Glutamatergic neuron (in vitro differentiated cells): Measurements from ENCODE around the gene PCNT. TPM values are rescaled to one million over a fixed set of nuclear protein-coding genes. Genes with fewer than 3 reads are reported as not detected.

Experiments
- DNase-seq: peaks from one replicate; pipeline ENCODE4 v3.0.0; 2022
- H3K27ac Mint-ChIP-seq: one replicate; pipeline ENCODE4 v1.8.0; 2020; ENCODE audit warnings: mild to moderate bottlenecking, mixed read lengths, inconsistent platforms; ENCODE audit not compliant: unreplicated experiment
- H3K27me3 Mint-ChIP-seq: one replicate; pipeline ENCODE4 v1.8.0; 2020; ENCODE audit warnings: mild to moderate bottlenecking, moderate library complexity, mixed read lengths, inconsistent platforms; ENCODE audit not compliant: unreplicated experiment
- H3K36me3 Mint-ChIP-seq: one replicate; pipeline ENCODE4 v1.8.0; 2020; ENCODE audit warnings: mild to moderate bottlenecking, mixed read lengths, inconsistent platforms; ENCODE audit not compliant: unreplicated experiment
- H3K4me1 Mint-ChIP-seq: one replicate; pipeline ENCODE4 v1.8.0; 2020; ENCODE audit warnings: mild to moderate bottlenecking, low read depth, mixed read lengths, inconsistent platforms; ENCODE audit not compliant: unreplicated experiment
- H3K4me3 Mint-ChIP-seq: one replicate; pipeline ENCODE4 v1.8.0; 2020; ENCODE audit warnings: mild to moderate bottlenecking, mixed read lengths, inconsistent platforms; ENCODE audit not compliant: unreplicated experiment
- H3K9me3 Mint-ChIP-seq: one replicate; pipeline ENCODE4 v1.8.0; 2020; ENCODE audit warnings: mild to moderate bottlenecking, moderate library complexity, mixed read lengths, inconsistent platforms; ENCODE audit not compliant: unreplicated experiment
- CTCF ChIP-seq: fragments of 200-600 bp; sonication (generic); IDR thresholded peaks from one replicate; pipeline ENCODE4 v1.5.0; 2021; ENCODE audit not compliant: partially characterized antibody, unreplicated experiment
- total RNA-seq: library from RNA; stranded (reverse); fragmentation: NEBNext Ultra II Directional; extraction: Animal tissue kit (Norgen Biotek cat#: 25700); gene quantifications from one replicate; pipeline ENCODE4 v1.2.1, GENCODE V29; 2021; ENCODE audit not compliant: unreplicated experiment

PCNT gene
- total RNA-seq, 1 donor from 2014 or later, result 117 TPM

GRCh38 chr21:46357335-46357604 is 33.3 kb downstream of the PCNT start:
- Mint-ChIP-seq H3K27me3 (no peaks in the 10 kb centered on the region), H3K4me1 (no peaks in the 10 kb centered on the region), H3K9me3 (no peaks in the 10 kb centered on the region), H3K36me3 (no peaks in the 10 kb centered on the region), H3K27ac (no peak overlapping the region), H3K4me3 (no peak overlapping the region)
- DNase-seq, result no peak
- TF ChIP-seq CTCF, result no peak

DNA sequence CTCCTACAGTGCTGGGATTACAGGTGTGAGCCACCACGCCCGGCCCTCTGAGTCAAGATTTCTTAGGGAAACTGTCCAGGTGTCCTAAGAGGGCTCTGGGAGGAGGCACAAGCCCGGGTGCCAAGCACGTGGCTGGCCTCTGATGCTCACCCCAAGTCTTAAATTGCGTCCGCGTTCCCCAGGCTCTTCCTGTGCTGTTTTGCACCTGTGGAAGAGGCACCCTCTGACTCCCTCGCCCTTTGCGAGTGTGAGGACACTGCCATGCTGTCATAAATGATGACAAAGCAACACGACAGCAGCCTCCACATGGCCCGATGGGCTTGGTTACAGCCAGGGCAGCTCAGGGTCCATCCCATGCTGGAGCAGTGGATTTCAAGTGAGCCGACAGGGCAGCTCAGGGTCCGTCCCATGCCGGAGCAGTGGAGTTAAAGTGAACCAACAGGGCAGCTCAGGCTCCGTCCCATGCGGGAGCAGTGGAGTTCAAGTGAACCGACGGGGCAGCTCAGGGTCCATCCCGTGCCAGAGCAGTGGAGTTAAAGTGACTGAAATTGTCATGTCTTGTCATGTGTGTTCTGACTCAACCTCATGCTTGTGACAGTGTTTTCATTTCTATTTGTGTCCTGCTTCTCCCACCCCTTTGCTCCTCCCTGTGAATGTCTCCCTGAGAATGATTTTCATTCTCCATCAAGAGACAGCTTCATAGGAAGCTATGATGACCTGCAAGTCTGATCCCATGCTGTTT is 33.9 kb downstream of the PCNT start:
- Mint-ChIP-seq H3K4me3 (no peak overlapping the region), H3K4me1 (no peaks in the 10 kb centered on the region), H3K9me3 (no peaks in the 10 kb centered on the region), H3K27ac (no peak overlapping the region), H3K27me3 (no peaks in the 10 kb centered on the region), H3K36me3 (no peaks in the 10 kb centered on the region)
- TF ChIP-seq CTCF, result no peak
- no peak for DNase-seq

GRCh38 chr21:46361176-46361575 is 37.2 kb downstream of the PCNT start:
- Mint-ChIP-seq H3K9me3 (peaks cover 5% of the 10 kb centered on the region), H3K27ac (no peak overlapping the region), H3K27me3 (peaks cover 7% of the 10 kb centered on the region), H3K36me3 (peaks cover 10% of the 10 kb centered on the region), H3K4me1 (no peaks in the 10 kb centered on the region), H3K4me3 (no peak overlapping the region)
- TF ChIP-seq CTCF, result no peak
- DNase-seq, result no peak

DNA sequence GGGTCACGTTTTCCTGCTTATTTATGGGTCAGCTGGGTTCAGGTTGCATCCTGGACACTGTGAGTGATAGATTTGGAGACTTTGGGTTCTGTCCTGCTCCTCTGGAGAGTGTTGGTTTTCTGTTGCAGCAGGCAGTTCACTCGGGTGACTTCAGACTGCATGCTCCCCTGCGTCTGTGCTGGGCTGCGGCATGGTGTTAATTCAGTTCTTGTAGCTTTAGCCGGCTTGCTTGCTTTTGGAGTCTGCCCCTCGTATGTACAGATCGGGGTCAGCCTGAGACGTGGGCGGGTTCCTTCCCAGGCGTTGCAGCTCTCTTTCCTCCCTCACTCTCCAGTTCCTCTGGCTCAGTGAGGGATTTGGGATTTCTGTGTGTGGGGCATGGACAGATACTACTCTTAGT is 38.0 kb downstream of the PCNT start:
- H3K27me3 Mint-ChIP-seq, result peaks cover 7% of the 10 kb centered on the region
- H3K36me3 Mint-ChIP-seq, result peaks cover 10% of the 10 kb centered on the region
- H3K27ac Mint-ChIP-seq, result no peak overlapping the region
- DNase-seq, result no peak
- H3K9me3 Mint-ChIP-seq, result peaks cover 5% of the 10 kb centered on the region
- TF ChIP-seq CTCF, result no peak
- H3K4me3 Mint-ChIP-seq, result no peak overlapping the region
- H3K4me1 Mint-ChIP-seq, result no peaks in the 10 kb centered on the region

DNA sequence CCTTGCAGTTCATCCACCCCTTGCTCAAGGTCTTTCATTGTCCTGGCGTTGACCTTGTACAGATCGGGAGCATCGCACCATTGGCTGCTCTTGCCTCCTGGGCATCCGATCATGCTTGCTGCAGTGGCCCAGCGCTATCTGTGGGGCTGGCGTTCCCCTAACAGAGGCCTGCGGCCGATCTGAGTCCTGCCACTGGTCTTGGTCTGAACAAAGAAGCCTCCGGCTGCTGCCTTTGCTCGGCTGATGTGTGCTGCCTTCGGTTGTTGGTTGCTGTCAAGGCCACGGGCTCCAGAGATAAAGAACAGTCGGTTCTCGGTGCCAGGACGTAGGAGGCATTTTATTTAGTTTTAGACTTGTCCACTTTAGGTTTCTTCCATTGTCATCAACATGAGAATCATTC is 39.0 kb downstream of the PCNT start:
- Mint-ChIP-seq H3K27me3 (peaks cover 7% of the 10 kb centered on the region), H3K36me3 (peaks cover 10% of the 10 kb centered on the region), H3K4me3 (no peak overlapping the region), H3K4me1 (no peaks in the 10 kb centered on the region), H3K27ac (no peak overlapping the region), H3K9me3 (peaks cover 5% of the 10 kb centered on the region)
- DNase-seq, result no peak
- no peak for TF ChIP-seq CTCF
